ENCODE results near the gene ZNF536. TPM values are rescaled to one million over a fixed set of nuclear protein-coding genes. Genes with fewer than 3 reads are reported as not detected.

Gene ZNF536
- total and polyA plus RNA-seq, 2 donors (not counting 1 experiment from before 2014, with no cell fraction given) = 0.50 TPM; not detected in 1

DNA sequence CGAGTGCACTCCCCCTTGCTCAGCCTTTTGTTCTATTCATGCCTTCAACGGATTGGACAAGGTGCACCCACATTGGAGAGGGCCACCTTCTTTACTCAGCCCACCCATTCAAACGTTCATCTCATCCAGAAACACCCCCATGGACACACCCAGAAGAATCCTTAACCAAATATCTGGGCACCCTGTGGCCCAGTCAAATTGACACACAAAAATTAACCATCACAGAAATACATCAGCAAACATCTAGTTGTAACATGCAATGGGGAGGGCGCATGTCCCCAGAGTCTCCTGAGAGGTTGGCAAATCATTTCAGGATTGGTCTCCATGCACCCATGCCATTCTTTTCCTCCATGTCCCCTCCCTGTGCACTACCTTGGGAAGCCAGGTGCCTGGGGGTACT is 167.1 kb downstream of the ZNF536 start:
- H3K4me1 ChIP-seq (ENCODE audit: control insufficient read depth, extremely low read depth, insufficient read depth, low read length) = no peaks in the 10 kb centered on the region
- H3K4me3 ChIP-seq (replicated peaks in 1 of 4; ENCODE audit: control extremely low read depth in 1 of 4, insufficient read depth in 1 of 4, low read depth in 3 of 4, low read length in 4 of 4) = no peak overlapping the region
- no peak for TF ChIP-seq EZH2 (IDR thresholded peaks at IDR 0.05; ENCODE audit: low read length, missing control alignments)
- TF ChIP-seq, protein P1, sequence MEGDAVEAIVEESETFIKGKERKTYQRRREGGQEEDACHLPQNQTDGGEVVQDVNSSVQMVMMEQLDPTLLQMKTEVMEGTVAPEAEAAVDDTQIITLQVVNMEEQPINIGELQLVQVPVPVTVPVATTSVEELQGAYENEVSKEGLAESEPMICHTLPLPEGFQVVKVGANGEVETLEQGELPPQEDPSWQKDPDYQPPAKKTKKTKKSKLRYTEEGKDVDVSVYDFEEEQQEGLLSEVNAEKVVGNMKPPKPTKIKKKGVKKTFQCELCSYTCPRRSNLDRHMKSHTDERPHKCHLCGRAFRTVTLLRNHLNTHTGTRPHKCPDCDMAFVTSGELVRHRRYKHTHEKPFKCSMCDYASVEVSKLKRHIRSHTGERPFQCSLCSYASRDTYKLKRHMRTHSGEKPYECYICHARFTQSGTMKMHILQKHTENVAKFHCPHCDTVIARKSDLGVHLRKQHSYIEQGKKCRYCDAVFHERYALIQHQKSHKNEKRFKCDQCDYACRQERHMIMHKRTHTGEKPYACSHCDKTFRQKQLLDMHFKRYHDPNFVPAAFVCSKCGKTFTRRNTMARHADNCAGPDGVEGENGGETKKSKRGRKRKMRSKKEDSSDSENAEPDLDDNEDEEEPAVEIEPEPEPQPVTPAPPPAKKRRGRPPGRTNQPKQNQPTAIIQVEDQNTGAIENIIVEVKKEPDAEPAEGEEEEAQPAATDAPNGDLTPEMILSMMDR (conservative IDR thresholded peaks at IDR 0.05 in 1 of 2, IDR thresholded peaks at IDR 0.05 in 1 of 2; ENCODE audit: low read depth in 1 of 2, low read length in 2 of 2) = no peak
- H3K27me3 ChIP-seq (ENCODE audit: control insufficient read depth, insufficient read depth, low read length) = no peaks in the 10 kb centered on the region
- no peaks in the 10 kb centered on the region for H3K79me2 ChIP-seq (ENCODE audit: control insufficient read depth, insufficient read depth, low read length)
- no peaks in the 10 kb centered on the region for H3K9me3 ChIP-seq (ENCODE audit: control insufficient read depth, insufficient read depth, low read depth, low read length)
- no peak overlapping the region for H2AFZ ChIP-seq (ENCODE audit: low read length)
- H3K36me3 ChIP-seq (ENCODE audit: control insufficient read depth, insufficient read depth, low read length) = no peaks in the 10 kb centered on the region
- H4K20me1 ChIP-seq (ENCODE audit: control insufficient read depth, extremely low read depth, insufficient read depth, low read length) = no peaks in the 10 kb centered on the region
- DNase-seq (ENCODE audit: low read depth in 2 of 2) = no peak
- no peak overlapping the region for H3K4me2 ChIP-seq (ENCODE audit: extremely low read depth, insufficient read depth, low read length)
- H3K9ac ChIP-seq (ENCODE audit: insufficient read depth, low read length) = no peak overlapping the region
- no peak overlapping the region for H3K27ac ChIP-seq (ENCODE audit: insufficient read depth, low read length)

DNA sequence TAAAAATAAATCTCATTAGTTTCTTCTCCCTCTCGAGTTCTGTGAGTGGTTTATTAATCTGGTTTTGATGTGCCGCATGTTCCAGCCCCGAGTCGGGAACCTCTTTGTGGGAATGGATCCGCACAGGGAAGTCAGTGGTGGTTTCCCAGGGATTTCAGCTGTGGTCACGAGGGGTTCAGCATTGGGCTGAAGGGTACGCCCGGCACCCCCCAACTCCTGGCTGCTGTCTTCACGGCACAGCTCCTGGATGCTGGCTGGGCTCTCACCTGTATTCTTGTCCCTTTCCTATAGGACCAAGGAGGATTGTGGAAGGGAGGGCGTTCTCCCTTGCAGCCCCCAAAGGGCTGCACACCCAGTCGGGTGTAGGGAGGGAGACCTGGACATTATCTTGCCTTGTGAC is 167.8 kb downstream of the ZNF536 start:
- Histone ChIP-seq H4K20me1 (ENCODE audit: control insufficient read depth, extremely low read depth, insufficient read depth, low read length) (no peaks in the 10 kb centered on the region), H3K9me3 (ENCODE audit: control insufficient read depth, insufficient read depth, low read depth, low read length) (no peaks in the 10 kb centered on the region), H3K4me3 (replicated peaks in 1 of 4; ENCODE audit: control extremely low read depth in 1 of 4, insufficient read depth in 1 of 4, low read depth in 3 of 4, low read length in 4 of 4) (no peak overlapping the region), H3K27ac (ENCODE audit: insufficient read depth, low read length) (no peak overlapping the region), H3K4me1 (ENCODE audit: control insufficient read depth, extremely low read depth, insufficient read depth, low read length) (no peaks in the 10 kb centered on the region), H3K79me2 (ENCODE audit: control insufficient read depth, insufficient read depth, low read length) (no peaks in the 10 kb centered on the region), H3K4me2 (ENCODE audit: extremely low read depth, insufficient read depth, low read length) (no peak overlapping the region), H3K27me3 (ENCODE audit: control insufficient read depth, insufficient read depth, low read length) (no peaks in the 10 kb centered on the region), H3K9ac (ENCODE audit: insufficient read depth, low read length) (no peak overlapping the region), H3K36me3 (ENCODE audit: control insufficient read depth, insufficient read depth, low read length) (no peaks in the 10 kb centered on the region), H2AFZ (ENCODE audit: low read length) (no peak overlapping the region)
- DNase-seq (ENCODE audit: low read depth in 2 of 2) = no peak
- TF ChIP-seq, protein P1 (conservative IDR thresholded peaks at IDR 0.05 in 1 of 2, IDR thresholded peaks at IDR 0.05 in 1 of 2; ENCODE audit: low read depth in 1 of 2, low read length in 2 of 2) = no peak
- no peak for TF ChIP-seq EZH2 (IDR thresholded peaks at IDR 0.05; ENCODE audit: low read length, missing control alignments)

DNA sequence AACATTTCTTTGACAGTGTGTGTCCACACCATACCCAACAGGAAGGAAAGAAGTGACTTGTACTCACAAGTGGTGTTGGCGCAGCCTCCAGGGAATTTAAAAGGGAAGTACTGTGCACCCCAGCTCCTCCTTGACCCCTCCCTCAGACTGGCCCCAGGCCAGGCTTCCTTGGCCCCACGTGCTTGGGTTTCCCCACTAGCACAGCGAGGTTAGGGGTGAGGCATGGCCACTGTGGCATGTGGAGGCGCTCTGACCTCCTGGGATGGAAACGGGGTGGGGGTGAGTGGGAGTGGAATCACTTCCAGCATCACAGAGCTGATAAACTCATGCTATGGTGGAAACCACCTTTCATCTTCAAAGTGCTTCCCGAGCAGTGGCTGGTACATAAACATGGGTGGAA is 168.6 kb downstream of the ZNF536 start:
- Histone ChIP-seq H3K27ac (ENCODE audit: insufficient read depth, low read length) (no peak overlapping the region), H4K20me1 (ENCODE audit: control insufficient read depth, extremely low read depth, insufficient read depth, low read length) (no peaks in the 10 kb centered on the region), H3K36me3 (ENCODE audit: control insufficient read depth, insufficient read depth, low read length) (no peaks in the 10 kb centered on the region), H3K9ac (ENCODE audit: insufficient read depth, low read length) (no peak overlapping the region), H2AFZ (ENCODE audit: low read length) (no peak overlapping the region), H3K4me3 (replicated peaks in 1 of 4; ENCODE audit: control extremely low read depth in 1 of 4, insufficient read depth in 1 of 4, low read depth in 3 of 4, low read length in 4 of 4) (no peak overlapping the region), H3K9me3 (ENCODE audit: control insufficient read depth, insufficient read depth, low read depth, low read length) (no peaks in the 10 kb centered on the region), H3K4me2 (ENCODE audit: extremely low read depth, insufficient read depth, low read length) (no peak overlapping the region), H3K4me1 (ENCODE audit: control insufficient read depth, extremely low read depth, insufficient read depth, low read length) (no peaks in the 10 kb centered on the region), H3K79me2 (ENCODE audit: control insufficient read depth, insufficient read depth, low read length) (no peaks in the 10 kb centered on the region), H3K27me3 (ENCODE audit: control insufficient read depth, insufficient read depth, low read length) (no peaks in the 10 kb centered on the region)
- TF ChIP-seq, protein P1 (conservative IDR thresholded peaks at IDR 0.05 in 1 of 2, IDR thresholded peaks at IDR 0.05 in 1 of 2; ENCODE audit: low read depth in 1 of 2, low read length in 2 of 2) = no peak
- no peak for TF ChIP-seq EZH2 (IDR thresholded peaks at IDR 0.05; ENCODE audit: low read length, missing control alignments)
- no peak for DNase-seq (ENCODE audit: low read depth in 2 of 2)
